HG03575 (cell line): ENCODE data around the gene ROBO1.

Experiments used
- ATAC-seq: cut with Tn5 transposase; IDR thresholded peaks from one replicate; pipeline ENCODE4 v1.9.1; 2021; ENCODE audit not compliant: unreplicated experiment, insufficient number of reproducible peaks, low FRiP score; ENCODE audit errors: extremely low read depth

The ROBO1 gene

DNA sequence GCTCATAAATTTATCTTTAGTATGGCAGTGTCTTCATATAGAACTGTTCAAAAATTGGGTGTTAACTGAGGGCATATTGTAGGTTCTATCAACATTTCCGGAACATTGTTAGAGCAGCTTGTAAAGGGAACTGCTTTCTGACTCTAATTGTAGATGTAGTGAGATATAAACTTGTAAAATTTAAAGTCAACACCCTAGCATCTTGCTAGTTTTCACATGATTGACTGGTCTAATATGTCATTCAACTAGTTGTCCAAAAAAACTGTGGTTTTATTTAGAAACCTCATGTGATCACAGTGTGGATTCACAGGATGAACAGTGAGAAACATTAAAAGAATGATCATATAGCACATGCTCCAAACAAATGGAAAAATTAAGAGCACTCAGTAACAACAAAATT, 607.4 kb downstream of the ROBO1 start:
- no peak for ATAC-seq

GRCh38 chr3:79159736-79160135, 608.1 kb downstream of the ROBO1 start:
- ATAC-seq: no peak

- ATAC-seq: no peak
These were observed 610.6 kb downstream of the ROBO1 start for GRCh38 chr3:79157191-79157590.

GRCh38 chr3:79154865-79155264, 612.9 kb downstream of the ROBO1 start:
- no peak for ATAC-seq

GRCh38 chr3:79148786-79149185, 619.0 kb downstream of the ROBO1 start:
- ATAC-seq: no peak

DNA sequence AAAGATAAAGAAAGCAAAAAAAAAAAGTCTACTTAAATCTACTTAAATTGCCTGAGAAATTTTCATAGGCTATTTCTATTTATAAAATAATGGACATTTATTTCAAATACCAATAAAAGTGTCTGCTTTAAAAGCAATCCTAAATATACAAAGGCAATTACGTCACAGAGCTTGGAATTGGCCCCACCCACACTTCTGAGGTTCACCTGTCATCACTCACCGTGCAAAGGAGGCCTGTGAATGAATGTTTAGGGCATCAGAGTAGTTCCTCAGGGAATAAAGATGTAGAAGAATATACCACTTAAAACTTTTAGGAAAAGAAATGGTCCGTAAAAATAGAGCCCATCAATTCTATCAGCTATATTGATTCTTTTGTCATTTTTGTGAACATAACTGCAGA, 621.8 kb downstream of the ROBO1 start:
- ATAC-seq: no peak

DNA sequence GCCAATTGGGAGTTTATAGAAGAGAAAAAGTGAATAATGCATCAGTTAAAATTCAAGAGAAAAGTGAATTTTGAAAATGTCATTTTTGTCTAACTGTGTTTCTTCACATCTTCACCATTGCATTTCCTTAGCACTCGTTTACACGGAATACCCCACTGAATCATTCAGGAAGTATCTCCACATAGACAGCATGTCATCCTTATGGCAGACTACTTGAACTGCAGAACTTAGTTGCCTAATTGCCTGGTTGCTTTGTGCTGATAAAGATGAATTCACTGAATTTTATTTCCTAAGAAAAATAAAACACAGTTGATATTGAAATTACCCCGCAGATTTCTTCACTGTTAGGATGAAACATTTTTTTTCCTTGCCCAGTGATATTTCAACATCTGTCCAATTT, 627.1 kb downstream of the ROBO1 start:
- no peak for ATAC-seq

- no peak for ATAC-seq
These were observed 628.3 kb downstream of the ROBO1 start for GRCh38 chr3:79139395-79140068.

GRCh38 chr3:79125313-79125984, 642.3 kb downstream of the ROBO1 start:
- no peak for ATAC-seq

- ATAC-seq: no peak
These were observed 652.3 kb downstream of the ROBO1 start for GRCh38 chr3:79115458-79115857.

GRCh38 chr3:79113876-79114275, 653.9 kb downstream of the ROBO1 start:
- ATAC-seq: no peak

DNA sequence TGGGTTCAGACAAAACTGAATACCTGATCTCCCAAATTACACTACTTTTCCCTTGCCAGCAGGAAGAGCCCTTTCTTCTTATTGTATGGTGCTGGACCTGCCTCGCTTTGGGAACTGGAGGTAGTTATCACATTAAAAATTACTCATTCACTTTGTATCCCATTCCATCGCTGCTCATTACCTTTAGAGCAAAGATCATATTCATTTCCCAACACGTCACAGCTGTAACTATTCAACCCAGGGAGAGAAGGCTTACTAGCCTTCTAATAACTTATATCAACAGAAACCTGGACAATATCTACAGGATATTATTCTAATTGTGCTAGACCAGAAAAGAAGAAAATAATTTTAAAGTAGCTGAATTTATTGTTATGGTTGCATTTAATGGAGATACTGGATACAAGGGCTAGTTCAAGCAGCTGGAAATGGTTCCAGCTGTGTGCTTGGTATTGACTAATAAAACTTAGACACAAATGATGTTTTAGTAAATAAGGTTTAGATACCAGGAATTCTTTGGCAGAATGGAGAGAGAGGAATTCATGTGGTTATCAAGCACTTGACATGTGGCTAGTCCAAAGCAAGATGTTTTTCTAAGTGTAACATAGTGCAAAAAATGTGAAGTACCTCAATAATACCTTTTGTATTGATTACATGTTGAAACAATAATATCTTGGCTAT, 656.3 kb downstream of the ROBO1 start:
- no peak for ATAC-seq

- ATAC-seq: no peak
These were observed 658.0 kb downstream of the ROBO1 start for GRCh38 chr3:79109754-79110153.

- ATAC-seq: no peak
These were observed 664.5 kb downstream of the ROBO1 start for GRCh38 chr3:79103307-79103706.

GRCh38 chr3:79097964-79098660, 669.7 kb downstream of the ROBO1 start:
- ATAC-seq: no peak

DNA sequence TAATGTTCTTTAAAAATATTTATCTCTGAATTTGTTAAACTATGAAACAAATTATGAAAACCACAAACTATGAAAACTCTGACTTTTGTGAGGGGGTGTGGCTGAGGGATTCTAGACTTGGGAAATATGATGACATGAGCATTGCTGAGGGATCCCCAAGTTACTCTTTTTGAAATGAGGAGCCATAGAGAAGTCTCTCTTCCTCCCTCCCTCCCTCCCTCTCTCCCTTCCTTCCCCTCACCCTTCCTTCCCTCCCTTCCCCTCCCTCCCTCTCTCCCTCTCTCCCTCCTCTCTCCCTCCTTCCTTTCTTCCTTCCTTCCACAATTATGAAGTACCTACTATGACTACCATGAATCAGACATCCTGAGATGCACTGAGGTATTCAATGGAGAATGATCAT, 673.1 kb downstream of the ROBO1 start:
- no peak for ATAC-seq

DNA sequence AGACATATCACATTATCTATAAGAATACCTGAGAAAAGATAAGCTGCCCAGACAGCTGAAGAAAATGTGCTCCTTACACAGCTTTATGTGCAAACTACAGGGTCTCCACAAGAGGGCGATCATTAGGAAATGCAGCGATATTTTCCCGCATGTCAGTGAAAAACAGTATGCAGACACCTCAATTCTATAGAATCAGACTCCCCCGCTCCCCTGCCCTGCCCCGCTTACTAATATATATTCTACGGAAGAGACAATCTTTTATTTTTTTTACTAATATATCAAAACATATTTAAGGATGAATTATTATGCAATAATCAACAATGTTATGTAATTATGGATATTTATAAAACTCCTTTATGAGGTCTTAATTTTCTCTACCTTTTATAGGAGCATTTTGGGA, 681.3 kb downstream of the ROBO1 start:
- ATAC-seq: no peak

DNA sequence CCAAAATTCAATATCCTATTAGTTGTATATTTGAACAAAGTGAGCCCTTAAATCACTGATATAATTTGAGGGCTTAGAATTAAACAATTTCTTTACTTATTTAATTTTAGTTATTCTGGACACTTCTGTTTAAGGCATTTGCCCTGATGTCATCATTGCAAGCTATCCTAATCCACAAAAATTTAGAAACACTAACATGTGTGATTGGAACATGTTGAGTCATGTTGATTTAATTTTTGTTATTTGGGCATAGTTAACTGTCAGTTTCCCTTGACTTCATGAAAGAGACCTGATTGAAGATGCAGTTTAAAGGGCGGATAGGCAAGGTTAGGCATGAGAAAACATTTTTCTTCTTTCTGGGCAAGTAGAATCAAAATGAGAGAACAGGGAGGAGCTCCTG, 682.6 kb downstream of the ROBO1 start:
- ATAC-seq: no peak

GRCh38 chr3:79081335-79081734, 686.5 kb downstream of the ROBO1 start:
- no peak for ATAC-seq

DNA sequence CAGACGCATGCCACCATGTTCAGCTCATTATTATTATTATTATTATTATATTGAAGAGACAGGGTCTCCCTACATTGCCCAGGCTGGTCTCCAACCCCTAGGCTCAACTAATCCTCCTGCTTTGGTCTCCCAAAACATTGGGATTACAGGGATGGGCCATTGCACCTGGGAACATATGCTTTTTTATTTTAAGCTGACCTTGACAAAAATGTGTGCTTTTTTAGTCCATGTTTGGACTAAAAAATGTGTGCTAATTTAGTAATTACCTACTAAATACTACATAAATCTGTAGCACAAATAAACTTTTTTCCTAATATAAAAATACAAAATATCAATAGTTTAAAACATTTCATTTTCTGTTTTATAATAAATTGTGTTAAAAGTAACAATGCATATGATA, 693.2 kb downstream of the ROBO1 start:
- ATAC-seq: no peak
